ENCODE data around the gene LMCD1. TPM values are rescaled to one million over a fixed set of nuclear protein-coding genes. Genes with fewer than 3 reads are reported as not detected.

The LMCD1 gene
- total RNA-seq, 1 donor from 2014 or later = 0.41 TPM

- no peak for FAIRE-seq
- DNase-seq (ENCODE audit: low spot score in 2 of 2) = no peak
Measured at GRCh38 chr3:8530581-8530980, 29.0 kb downstream of the LMCD1 start.

- FAIRE-seq (no peak), DNase-seq (ENCODE audit: low spot score in 2 of 2) (no peak)
Measured at GRCh38 chr3:8532251-8532871, 30.7 kb downstream of the LMCD1 start.

DNA sequence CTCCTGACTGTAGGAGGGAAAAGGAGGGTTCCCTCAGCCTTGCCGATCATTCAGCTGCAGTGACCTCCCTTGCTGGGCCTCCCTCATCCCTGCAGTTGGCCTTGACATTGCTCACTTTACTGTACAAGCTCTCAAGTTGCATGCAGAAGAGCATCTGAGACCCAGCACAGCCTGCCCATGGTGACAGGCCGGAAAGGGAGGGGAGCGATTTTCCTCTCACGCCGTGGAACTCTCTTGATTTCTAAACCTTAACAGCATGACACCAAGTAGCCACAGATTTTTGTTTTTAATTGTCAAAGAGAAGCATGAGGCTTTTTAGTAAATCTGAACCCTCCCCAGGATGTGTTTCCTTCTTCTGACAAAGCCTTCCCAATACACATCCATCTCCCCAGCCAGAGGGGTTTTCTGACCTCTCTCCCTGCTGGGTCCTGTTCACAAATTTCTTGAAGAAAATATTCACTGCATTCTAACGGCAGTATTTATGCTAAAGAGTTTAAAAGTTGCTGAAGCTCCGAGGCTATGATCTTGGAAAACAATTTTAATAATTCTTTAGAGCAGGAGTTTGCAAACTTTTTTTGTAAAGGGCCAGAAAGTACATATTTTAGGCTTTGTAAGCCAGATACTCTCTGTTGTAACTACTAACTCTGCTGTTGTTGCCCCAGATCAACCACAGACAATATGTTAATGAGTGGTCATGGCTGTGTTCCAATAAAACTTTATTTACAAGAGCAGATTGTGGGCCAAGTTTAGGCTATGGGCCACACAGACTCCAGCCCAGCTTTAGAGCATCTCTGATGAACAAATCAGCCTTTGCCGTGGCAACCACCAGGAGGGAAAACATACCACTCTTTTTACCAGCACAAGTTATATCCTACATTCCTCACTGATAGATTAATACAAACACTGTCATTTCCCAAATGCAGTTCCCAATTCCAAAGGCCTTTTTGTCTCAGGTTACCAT lies 34.8 kb downstream of the LMCD1 start:
- no peak for DNase-seq (ENCODE audit: low spot score in 2 of 2)
- no peak for FAIRE-seq

DNA sequence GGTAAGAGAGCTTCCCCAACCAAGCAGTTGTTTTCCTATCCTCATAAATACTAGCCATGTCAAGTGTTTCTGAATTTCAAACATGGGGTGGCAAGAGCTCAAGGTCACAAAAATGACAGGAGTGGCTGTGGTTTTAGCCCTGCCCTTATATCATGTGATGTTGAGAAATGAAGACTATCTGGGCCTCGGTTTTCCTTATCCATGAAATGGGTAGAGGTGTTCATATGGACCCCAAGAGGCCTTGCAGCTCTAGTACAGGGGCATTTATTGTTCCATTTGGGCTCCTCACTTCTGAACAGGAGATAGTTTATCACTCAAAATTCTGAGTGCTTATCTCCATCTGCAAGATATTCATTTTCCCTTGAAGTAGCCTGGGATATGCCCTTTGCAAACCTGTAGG lies 35.8 kb downstream of the LMCD1 start:
- DNase-seq (ENCODE audit: low spot score in 2 of 2) (no peak), FAIRE-seq (no peak)

GRCh38 chr3:8538223-8538622 lies 36.6 kb downstream of the LMCD1 start:
- FAIRE-seq = no peak
- DNase-seq (ENCODE audit: low spot score in 2 of 2) = no peak

DNA sequence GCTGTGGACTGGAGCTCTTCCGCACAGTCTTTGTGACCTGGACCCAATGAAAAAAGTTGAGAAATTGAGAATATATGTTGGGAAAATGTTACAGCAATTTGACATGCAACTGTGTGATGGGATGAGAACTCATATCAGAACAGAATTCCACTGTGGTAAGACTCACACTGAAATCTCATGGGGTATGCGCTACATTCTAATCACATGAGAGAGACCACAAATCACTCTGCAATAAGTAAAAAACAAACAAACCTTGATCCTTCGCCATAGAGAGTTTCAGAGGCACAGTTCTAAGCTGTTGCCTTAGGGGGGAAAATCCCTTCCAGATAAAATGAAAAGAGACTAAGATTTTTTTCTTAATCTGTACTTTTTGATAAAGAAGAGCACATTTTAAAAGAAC lies 37.3 kb downstream of the LMCD1 start:
- FAIRE-seq = no peak
- no peak for DNase-seq (ENCODE audit: low spot score in 2 of 2)

DNA sequence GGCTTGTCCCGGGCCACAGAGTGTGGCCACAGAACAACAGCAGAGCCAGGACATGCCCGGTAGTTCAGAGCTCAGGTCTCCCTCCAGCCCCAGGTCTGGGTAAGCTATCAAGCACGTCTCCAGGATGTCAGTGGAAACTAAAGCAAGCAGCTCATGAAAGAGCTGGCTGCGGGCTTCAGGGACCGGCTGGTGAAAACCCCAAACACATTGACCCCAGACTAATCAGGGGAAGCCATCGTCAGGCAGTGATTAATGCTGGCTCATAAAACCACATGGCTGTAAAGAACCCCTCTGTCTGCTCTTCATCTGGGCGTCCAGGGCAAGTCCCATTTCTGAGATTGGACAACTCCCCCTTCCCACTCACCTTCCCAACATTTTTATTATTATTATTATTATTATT lies 37.8 kb downstream of the LMCD1 start:
- FAIRE-seq = no peak
- no peak for DNase-seq (ENCODE audit: low spot score in 2 of 2)

- DNase-seq (ENCODE audit: low spot score in 2 of 2) (no peak), FAIRE-seq (no peak)
Measured at GRCh38 chr3:8540456-8540855, 38.8 kb downstream of the LMCD1 start.

GRCh38 chr3:8541486-8541885 lies 39.9 kb downstream of the LMCD1 start:
- DNase-seq (ENCODE audit: low spot score in 2 of 2) (no peak), FAIRE-seq (no peak)

- FAIRE-seq (no peak), DNase-seq (ENCODE audit: low spot score in 2 of 2) (no peak)
Measured at GRCh38 chr3:8542190-8543135, 40.8 kb downstream of the LMCD1 start.

- no peak for FAIRE-seq
- DNase-seq (ENCODE audit: low spot score in 2 of 2) = no peak
Measured at GRCh38 chr3:8546609-8547008, 45.0 kb downstream of the LMCD1 start.

GRCh38 chr3:8548502-8549275 lies 47.1 kb downstream of the LMCD1 start:
- FAIRE-seq (no peak), DNase-seq (ENCODE audit: low spot score in 2 of 2) (no peak)

DNA sequence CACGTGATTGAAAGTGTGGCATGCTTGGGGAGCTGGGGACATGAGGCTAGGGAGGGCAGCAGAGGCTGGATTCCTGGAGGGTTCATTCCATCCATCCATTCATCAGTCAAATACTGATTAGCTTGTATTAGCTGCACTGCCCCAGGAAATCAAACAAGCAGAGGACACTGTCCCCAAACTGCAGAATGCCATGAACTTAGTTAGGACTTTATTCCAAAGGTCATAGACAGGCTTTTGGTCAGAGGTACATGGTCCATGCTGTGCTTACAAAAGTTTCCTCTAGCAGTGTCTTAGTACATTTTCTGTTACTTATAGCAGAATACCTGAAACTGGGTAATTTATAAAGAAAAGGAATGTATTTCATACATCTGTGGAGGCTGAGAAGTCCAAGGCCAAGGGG lies 47.7 kb downstream of the LMCD1 start:
- no peak for FAIRE-seq

DNA sequence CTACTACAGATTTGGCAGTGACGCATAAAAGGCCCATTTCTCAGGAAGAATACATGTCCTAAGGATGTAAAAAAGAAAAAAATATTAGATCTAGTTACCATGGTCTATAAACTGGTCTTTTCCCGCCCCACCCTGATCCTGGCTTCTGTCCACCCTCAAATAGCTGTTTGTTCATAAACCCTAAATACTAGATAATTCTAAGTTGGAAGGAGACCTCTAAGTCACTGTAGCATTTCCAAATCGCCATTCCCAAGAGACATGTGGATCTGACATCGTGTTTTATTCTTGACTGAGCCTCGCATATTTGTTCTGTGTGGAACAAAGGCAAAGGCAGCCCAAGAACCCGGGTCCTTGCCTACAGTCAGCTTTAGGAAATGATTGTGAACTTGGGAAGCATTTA lies 49.0 kb downstream of the LMCD1 start:
- no peak for FAIRE-seq
- no peak for DNase-seq (ENCODE audit: low spot score in 2 of 2)

More for the DNA sequence above, 47.7 kb downstream of the LMCD1 start:
- DNase-seq (ENCODE audit: low spot score in 2 of 2) = no peak

GRCh38 chr3:8552223-8552762 lies 50.7 kb downstream of the LMCD1 start:
- DNase-seq (ENCODE audit: low spot score in 2 of 2) (no peak), FAIRE-seq (no peak)

DNA sequence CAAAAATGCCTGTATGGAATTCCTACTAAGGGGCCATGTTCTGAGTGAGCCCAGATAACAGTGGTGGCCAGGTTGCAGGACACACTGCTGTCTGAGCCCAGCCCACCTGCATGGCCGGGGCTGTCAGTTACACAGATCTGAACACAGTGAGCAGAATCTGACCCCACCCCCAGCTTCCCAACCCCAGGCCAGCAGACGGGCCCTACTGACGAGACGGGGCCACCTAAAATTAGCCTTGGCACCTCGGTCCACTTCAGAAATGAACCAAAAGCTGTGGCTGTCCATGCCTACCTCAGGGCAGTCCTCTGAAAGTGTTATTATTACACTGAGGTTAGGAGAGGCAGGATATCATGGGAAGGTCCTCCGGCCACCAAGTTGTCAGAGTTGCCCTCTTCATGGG lies 51.8 kb downstream of the LMCD1 start:
- DNase-seq (ENCODE audit: low spot score in 2 of 2) = no peak
- FAIRE-seq = no peak

DNA sequence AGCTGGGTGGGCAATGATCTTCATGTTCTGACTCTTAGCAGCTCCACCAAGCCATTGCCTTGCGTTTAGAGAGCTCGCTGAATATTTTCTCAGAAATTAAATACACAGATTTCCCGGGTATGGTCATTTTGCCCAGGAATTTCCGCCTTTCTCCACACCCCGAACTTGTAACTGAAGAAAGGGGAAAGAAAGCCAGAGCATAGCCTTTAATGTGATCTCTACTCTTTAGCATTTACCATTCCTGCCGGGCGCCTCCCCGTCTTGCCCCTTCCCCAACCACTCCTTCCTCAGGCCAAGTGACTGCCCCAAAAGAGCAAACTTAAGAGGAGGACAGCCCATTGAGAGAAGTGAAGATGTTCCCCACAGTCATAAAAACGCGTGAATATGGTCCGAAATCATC lies 53.1 kb downstream of the LMCD1 start:
- FAIRE-seq = no peak
- no peak for DNase-seq (ENCODE audit: low spot score in 2 of 2)

- FAIRE-seq (no peak), DNase-seq (ENCODE audit: low spot score in 2 of 2) (no peak)
Measured at GRCh38 chr3:8555113-8555661, 53.6 kb downstream of the LMCD1 start.

DNA sequence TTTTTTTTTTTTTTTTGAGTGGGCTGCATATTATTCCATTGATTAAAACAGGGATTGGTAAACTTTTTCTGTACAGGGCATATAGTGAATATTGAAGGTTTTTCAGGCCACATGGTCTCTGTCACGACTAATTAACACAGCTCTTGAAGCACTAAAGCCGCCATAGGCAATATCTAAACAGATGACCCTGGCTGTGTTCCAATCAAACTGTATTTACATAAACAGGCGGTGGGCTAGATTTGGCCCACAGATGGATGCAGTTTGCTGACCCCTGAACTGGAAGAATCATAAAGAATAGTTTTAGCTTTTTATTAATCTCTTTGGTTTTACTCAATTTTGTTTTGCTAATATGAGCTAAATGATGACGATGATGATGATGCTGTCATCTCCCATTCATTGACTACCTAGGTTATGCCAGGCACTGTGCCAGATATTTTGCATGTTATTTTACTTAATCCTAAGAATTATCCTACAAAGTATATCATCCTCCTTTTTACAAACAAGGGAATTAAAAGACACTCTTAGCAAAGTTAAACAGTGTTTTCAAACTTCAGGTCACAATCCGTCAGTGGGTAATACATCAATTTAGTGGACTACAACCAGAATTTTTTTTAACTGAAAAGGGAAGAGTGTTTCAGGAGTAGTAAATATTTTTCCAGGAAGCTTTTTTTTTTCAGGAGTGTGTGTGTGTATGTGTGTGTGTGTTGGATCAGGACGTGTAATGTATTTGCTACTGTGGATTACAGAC lies 54.3 kb downstream of the LMCD1 start:
- DNase-seq (ENCODE audit: low spot score in 2 of 2) = no peak
- no peak for FAIRE-seq
